HepG2 (cell line): ENCODE results near the gene SEPHS2. TPM values are rescaled to one million over a fixed set of nuclear protein-coding genes. Genes with fewer than 3 reads are reported as not detected.
A peak's percentile ranks its signal among the peaks of the same experiment; 100 is the strongest.

Experiments
- EP300 ChIP-seq, 3 experiments: sonication (generic) in 1 of 3; formaldehyde crosslinking in 1 of 3; IDR thresholded peaks; 2 replicates each; pipeline versions ENCODE4 v1.5.1 to v1.6.1; 2011 to 2020; ENCODE audit warnings: low read depth in 2 of 3, low read length in 2 of 3, borderline replicate concordance in 1 of 3, improper control_type of control experiment in 1 of 3, mild to moderate bottlenecking in 1 of 3, missing genetic modification reagents in 1 of 3, moderate library complexity in 1 of 3
- FOXC1 ChIP-seq: sonication (generic); formaldehyde crosslinking; IDR thresholded peaks from 2 replicates; pipeline ENCODE4 v1.8.0; 2022; ENCODE audit warnings: mild to moderate bottlenecking, missing genetic modification reagents, borderline replicate concordance
- GTF3A ChIP-seq: sonication (generic); formaldehyde crosslinking; conservative IDR thresholded peaks from 2 replicates; pipeline ENCODE4 v1.4.0; 2020; ENCODE audit warnings: mild to moderate bottlenecking, missing genetic modification reagents
- JUN ChIP-seq: sonication (generic); formaldehyde crosslinking; IDR thresholded peaks from 2 replicates; pipeline ENCODE4 v1.4.0; 2020; ENCODE audit warnings: mild to moderate bottlenecking, missing genetic modification reagents
- NONO ChIP-seq, 2 experiments: fragments of 450-650 bp in 1 of 2; sonication (generic) in 1 of 2; formaldehyde crosslinking in 1 of 2; IDR thresholded peaks in 1 of 2; conservative IDR thresholded peaks in 1 of 2; 2 replicates each; pipeline versions ENCODE4 v1.6.1 to v1.8.0; 2017 to 2022; ENCODE audit warnings: mild to moderate bottlenecking in 1 of 2, missing genetic modification reagents in 1 of 2, moderate library complexity in 1 of 2
- SKI ChIP-seq: fragments of 450-650 bp; IDR thresholded peaks from one replicate; pipeline ENCODE4 v1.6.1; 2018; ENCODE audit warnings: mild to moderate bottlenecking; ENCODE audit not compliant: partially characterized antibody
- SOX13 ChIP-seq, 3 experiments: fragments of 450-650 bp in 1 of 3; sonication (generic) in 1 of 3; formaldehyde crosslinking in 1 of 3; IDR thresholded peaks in 2 of 3; conservative IDR thresholded peaks in 1 of 3; 2 replicates each; pipeline versions ENCODE4 v1.5.0 to v1.6.1; 2016 to 2020; ENCODE audit warnings: antibody characterized with exemption in 1 of 3, mild to moderate bottlenecking in 1 of 3, missing compliant biosample characterization in 1 of 3, missing genetic modification reagents in 1 of 3, moderate library complexity in 1 of 3
- ZNF143 ChIP-seq: sonication (generic); formaldehyde crosslinking; IDR thresholded peaks from 2 replicates; pipeline ENCODE4 v1.4.0; 2020; ENCODE audit warnings: missing genetic modification reagents
- ZNF326 ChIP-seq: sonication (generic); formaldehyde crosslinking; IDR thresholded peaks from 2 replicates; pipeline ENCODE4 v1.4.0; 2020; ENCODE audit warnings: missing genetic modification reagents, borderline replicate concordance
- ZNF337 ChIP-seq: sonication (generic); formaldehyde crosslinking; IDR thresholded peaks from 2 replicates; pipeline ENCODE4 v1.5.1; 2020; ENCODE audit warnings: missing genetic modification reagents, low read depth, mild to moderate bottlenecking, borderline replicate concordance
- polyA plus RNA-seq, 8 experiments: library from polyadenylated mRNA; depleted of rRNA in 3 of 8; stranded (reverse) in 7 of 8; unstranded in 1 of 8; fragments of >200 nt; fragmentation: Illumina TruSeq in 4 of 8; extraction: Trizol in 4 of 8; gene quantifications; 2 replicates each; pipeline versions ENCODE4 v1.2.1 to v1.2.3, GENCODE V29; 2011 to 2016; ENCODE audit warnings: low read depth in 4 of 8, missing spikeins in 1 of 8, mixed read lengths in 1 of 8; ENCODE audit not compliant: insufficient read depth in 1 of 8
- total RNA-seq, 5 experiments: library from RNA; depleted of rRNA; stranded (reverse); fragments of >200 nt; fragmentation: Illumina TruSeq; extraction: Trizol; gene quantifications; 2 replicates each; pipeline ENCODE4 v1.2.3, GENCODE V29; 2016; ENCODE audit warnings: low read depth in 1 of 5
- TF ChIP-seq, protein P1 (sequence below): sonication (generic); formaldehyde crosslinking; IDR thresholded peaks from 2 replicates; pipeline ENCODE4 v1.4.0; 2020; ENCODE audit warnings: missing genetic modification reagents, borderline replicate concordance
- TF ChIP-seq, protein P2 (sequence below): sonication (generic); formaldehyde crosslinking; IDR thresholded peaks from one replicate; pipeline ENCODE4 v1.5.1; 2020; ENCODE audit warnings: mild to moderate bottlenecking, missing genetic modification reagents; ENCODE audit errors: not compliant biosample characterization
- TF ChIP-seq, protein P3 (sequence below): sonication (generic); formaldehyde crosslinking; IDR thresholded peaks from 2 replicates; pipeline ENCODE4 v1.4.0; 2020; ENCODE audit warnings: missing genetic modification reagents, borderline replicate concordance

The SEPHS2 gene
- total and polyA plus RNA-seq, 2 of the 13 experiments (the other 11 are each of a cell fraction or from before 2014, with no cell fraction given) = 20.7 to 127 TPM

DNA sequence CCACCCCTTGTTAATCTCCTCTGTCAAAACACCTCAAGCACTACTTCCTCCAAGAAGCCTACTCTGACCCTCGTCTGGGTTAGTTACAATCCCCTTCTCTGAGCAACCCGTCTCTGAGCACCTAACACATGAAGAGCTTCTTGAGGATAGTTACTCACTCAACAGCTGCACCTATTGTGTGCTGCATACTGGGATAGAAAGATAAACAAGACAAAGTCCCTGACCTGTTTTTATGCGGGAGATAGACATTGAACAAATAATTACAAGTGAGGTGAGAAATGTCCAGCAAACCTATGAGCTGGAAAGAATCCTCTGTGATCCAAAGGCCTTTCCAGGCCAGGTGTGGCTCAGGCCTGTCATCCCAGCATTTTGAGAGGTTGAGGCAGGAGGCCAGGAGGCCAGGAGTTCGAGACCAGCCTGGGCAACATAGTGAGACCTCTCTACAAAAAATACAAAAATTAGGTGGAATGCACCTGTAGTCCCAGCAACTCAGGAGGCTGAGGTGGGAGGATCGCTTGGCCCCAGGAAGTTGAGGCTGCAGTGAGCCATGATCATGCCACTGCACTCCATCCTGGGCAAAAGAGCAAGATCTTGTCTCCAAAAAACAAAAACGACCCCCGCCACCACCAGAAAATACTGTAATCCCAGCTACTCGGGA lies 43.8 kb downstream of the SEPHS2 start (continued):
- TF ChIP-seq SOX13 (IDR thresholded peaks at IDR 0.05) = peak; percentile 74
- TF ChIP-seq SOX13 (CRISPR knock-in tag; conservative IDR thresholded peaks at IDR 0.05 in 1 of 2, IDR thresholded peaks at IDR 0.05 in 1 of 2) = peak in 1 of 2 experiments; percentile 96; a peak in 2 of 4 replicates
- TF ChIP-seq JUN (CRISPR knock-in tag) = peak; percentile 76; the same call in 1 of the 2 replicates
- TF ChIP-seq, protein P1, sequence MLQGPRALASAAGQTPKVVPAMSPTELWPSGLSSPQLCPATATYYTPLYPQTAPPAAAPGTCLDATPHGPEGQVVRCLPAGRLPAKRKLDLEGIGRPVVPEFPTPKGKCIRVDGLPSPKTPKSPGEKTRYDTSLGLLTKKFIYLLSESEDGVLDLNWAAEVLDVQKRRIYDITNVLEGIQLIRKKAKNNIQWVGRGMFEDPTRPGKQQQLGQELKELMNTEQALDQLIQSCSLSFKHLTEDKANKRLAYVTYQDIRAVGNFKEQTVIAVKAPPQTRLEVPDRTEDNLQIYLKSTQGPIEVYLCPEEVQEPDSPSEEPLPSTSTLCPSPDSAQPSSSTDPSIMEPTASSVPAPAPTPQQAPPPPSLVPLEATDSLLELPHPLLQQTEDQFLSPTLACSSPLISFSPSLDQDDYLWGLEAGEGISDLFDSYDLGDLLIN = no peak
- no peak for TF ChIP-seq NONO (IDR thresholded peaks at IDR 0.05)
- TF ChIP-seq NONO (CRISPR knock-in tag; conservative IDR thresholded peaks at IDR 0.05) = peak; percentile 31; the same call in 1 of the 2 replicates
- TF ChIP-seq, protein P2, sequence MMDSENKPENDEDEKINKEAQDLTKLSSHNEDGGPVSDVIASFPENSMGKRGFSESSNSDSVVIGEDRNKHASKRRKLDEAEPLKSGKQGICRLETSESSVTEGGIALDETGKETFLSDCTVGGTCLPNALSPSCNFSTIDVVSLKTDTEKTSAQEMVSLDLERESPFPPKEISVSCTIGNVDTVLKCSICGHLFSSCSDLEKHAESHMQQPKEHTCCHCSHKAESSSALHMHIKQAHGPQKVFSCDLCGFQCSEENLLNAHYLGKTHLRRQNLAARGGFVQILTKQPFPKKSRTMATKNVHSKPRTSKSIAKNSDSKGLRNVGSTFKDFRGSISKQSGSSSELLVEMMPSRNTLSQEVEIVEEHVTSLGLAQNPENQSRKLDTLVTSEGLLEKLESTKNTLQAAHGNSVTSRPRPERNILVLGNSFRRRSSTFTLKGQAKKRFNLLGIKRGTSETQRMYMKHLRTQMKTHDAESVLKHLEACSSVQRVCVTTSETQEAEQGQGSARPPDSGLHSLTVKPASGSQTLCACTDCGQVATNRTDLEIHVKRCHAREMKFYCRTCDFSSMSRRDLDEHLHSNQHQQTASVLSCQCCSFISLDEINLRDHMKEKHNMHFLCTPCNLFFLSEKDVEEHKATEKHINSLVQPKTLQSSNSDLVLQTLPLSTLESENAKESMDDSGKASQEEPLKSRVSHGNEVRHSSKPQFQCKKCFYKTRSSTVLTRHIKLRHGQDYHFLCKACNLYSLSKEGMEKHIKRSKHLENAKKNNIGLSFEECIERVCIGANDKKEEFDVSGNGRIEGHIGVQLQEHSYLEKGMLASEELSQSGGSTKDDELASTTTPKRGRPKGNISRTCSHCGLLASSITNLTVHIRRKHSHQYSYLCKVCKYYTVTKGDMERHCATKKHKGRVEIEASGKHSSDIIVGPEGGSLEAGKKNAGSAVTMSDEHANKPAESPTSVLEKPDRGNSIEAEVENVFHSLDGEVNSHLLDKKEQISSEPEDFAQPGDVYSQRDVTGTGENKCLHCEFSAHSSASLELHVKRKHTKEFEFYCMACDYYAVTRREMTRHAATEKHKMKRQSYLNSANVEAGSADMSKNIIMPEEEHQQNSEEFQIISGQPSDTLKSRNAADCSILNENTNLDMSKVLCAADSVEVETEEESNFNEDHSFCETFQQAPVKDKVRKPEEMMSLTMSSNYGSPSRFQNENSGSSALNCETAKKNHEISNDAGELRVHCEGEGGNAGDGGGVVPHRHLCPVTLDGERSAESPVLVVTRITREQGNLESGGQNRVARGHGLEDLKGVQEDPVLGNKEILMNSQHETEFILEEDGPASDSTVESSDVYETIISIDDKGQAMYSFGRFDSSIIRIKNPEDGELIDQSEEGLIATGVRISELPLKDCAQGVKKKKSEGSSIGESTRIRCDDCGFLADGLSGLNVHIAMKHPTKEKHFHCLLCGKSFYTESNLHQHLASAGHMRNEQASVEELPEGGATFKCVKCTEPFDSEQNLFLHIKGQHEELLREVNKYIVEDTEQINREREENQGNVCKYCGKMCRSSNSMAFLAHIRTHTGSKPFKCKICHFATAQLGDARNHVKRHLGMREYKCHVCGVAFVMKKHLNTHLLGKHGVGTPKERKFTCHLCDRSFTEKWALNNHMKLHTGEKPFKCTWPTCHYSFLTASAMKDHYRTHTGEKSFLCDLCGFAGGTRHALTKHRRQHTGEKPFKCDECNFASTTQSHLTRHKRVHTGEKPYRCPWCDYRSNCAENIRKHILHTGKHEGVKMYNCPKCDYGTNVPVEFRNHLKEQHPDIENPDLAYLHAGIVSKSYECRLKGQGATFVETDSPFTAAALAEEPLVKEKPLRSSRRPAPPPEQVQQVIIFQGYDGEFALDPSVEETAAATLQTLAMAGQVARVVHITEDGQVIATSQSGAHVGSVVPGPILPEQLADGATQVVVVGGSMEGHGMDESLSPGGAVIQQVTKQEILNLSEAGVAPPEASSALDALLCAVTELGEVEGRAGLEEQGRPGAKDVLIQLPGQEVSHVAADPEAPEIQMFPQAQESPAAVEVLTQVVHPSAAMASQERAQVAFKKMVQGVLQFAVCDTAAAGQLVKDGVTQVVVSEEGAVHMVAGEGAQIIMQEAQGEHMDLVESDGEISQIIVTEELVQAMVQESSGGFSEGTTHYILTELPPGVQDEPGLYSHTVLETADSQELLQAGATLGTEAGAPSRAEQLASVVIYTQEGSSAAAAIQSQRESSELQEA = no peak
- no peak for TF ChIP-seq ZNF326
- peak; percentile 33 to 77; a peak in 2 of 4 replicates for TF ChIP-seq EP300 (IDR thresholded peaks at IDR 0.05; ENCODE audit: low read depth in 2 of 2, low read length in 2 of 2)
- peak; percentile 40; the same call in 1 of the 2 replicates for TF ChIP-seq EP300 (CRISPR knock-in tag; IDR thresholded peaks at IDR 0.05; ENCODE audit: borderline replicate concordance)
- no peak for TF ChIP-seq ZNF143 (CRISPR knock-in tag)
- TF ChIP-seq SKI = peak; percentile 83
- no peak for TF ChIP-seq GTF3A (CRISPR knock-in tag)
- TF ChIP-seq, protein P3, sequence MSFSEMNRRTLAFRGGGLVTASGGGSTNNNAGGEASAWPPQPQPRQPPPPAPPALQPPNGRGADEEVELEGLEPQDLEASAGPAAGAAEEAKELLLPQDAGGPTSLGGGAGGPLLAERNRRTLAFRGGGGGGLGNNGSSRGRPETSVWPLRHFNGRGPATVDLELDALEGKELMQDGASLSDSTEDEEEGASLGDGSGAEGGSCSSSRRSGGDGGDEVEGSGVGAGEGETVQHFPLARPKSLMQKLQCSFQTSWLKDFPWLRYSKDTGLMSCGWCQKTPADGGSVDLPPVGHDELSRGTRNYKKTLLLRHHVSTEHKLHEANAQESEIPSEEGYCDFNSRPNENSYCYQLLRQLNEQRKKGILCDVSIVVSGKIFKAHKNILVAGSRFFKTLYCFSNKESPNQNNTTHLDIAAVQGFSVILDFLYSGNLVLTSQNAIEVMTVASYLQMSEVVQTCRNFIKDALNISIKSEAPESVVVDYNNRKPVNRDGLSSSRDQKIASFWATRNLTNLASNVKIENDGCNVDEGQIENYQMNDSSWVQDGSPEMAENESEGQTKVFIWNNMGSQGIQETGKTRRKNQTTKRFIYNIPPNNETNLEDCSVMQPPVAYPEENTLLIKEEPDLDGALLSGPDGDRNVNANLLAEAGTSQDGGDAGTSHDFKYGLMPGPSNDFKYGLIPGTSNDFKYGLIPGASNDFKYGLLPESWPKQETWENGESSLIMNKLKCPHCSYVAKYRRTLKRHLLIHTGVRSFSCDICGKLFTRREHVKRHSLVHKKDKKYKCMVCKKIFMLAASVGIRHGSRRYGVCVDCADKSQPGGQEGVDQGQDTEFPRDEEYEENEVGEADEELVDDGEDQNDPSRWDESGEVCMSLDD (CRISPR knock-in tag) = no peak
- peak; percentile 83; the same call in 1 of the 2 replicates for TF ChIP-seq ZNF337 (CRISPR knock-in tag)
- TF ChIP-seq FOXC1 (CRISPR knock-in tag) = peak; percentile 13
